ENCODE data around the gene PRSS48.
"Not testable (repeated sequence)": the region's sequence is repeated elsewhere in the genome, so short reads cannot be mapped to it uniquely, and the experiment has no call there.

The PRSS48 gene

GRCh38 chr4:151276787-151277562 is at the start of gene PRSS48:
TSS of gene PRSS48 (plus strand) at chr4:151277161. CDS start at chr4:151277173, 12 bp downstream.
- Mint-ChIP-seq H3K27ac (no peak within 1 kb of the TSS), H3K27me3 (peaks cover 11% of the 10 kb centered on the region), H3K36me3 (ENCODE audit: low read depth) (no peaks in the 10 kb centered on the region), H3K9me3 (no peaks in the 10 kb centered on the region), H3K4me1 (no peaks in the 10 kb centered on the region), H3K4me3 (no peak within 1 kb of the TSS)
- ATAC-seq (peak; percentile 52), DNase-seq (peak; percentile 65)

GRCh38 chr4:151227172-151227571 is 49.8 kb upstream of the PRSS48 start:
- Mint-ChIP-seq H3K36me3 (ENCODE audit: low read depth) (no peaks in the 10 kb centered on the region), H3K4me1 (no peaks in the 10 kb centered on the region), H3K27ac (no peak overlapping the region), H3K9me3 (no peaks in the 10 kb centered on the region), H3K4me3 (no peak overlapping the region), H3K27me3 (peaks cover 16% of the 10 kb centered on the region)
- ATAC-seq, result no peak
- DNase-seq, result no peak

- Mint-ChIP-seq H3K4me3 (no peak overlapping the region), H3K27ac (no peak overlapping the region), H3K4me1 (no peaks in the 10 kb centered on the region), H3K36me3 (ENCODE audit: low read depth) (no peaks in the 10 kb centered on the region), H3K27me3 (peaks cover 19% of the 10 kb centered on the region), H3K9me3 (no peaks in the 10 kb centered on the region)
- ATAC-seq (no peak), DNase-seq (no peak)
These were observed 49.2 kb upstream of the PRSS48 start for GRCh38 chr4:151227731-151228130.

GRCh38 chr4:151228189-151229119 is 48.5 kb upstream of the PRSS48 start:
- Mint-ChIP-seq H3K27ac (no peak overlapping the region), H3K4me1 (no peaks in the 10 kb centered on the region), H3K27me3 (peaks cover 20% of the 10 kb centered on the region), H3K36me3 (ENCODE audit: low read depth) (no peaks in the 10 kb centered on the region), H3K9me3 (no peaks in the 10 kb centered on the region), H3K4me3 (no peak overlapping the region)
- ATAC-seq (no peak), DNase-seq (no peak)

GRCh38 chr4:151231915-151232595 is 44.9 kb upstream of the PRSS48 start:
- H3K27ac Mint-ChIP-seq, result no peak overlapping the region
- peaks cover 12% of the 10 kb centered on the region for H3K27me3 Mint-ChIP-seq
- no peak for ATAC-seq
- no peaks in the 10 kb centered on the region for H3K9me3 Mint-ChIP-seq
- H3K4me3 Mint-ChIP-seq, result no peak overlapping the region
- no peaks in the 10 kb centered on the region for H3K36me3 Mint-ChIP-seq (ENCODE audit: low read depth)
- DNase-seq, result no peak
- no peaks in the 10 kb centered on the region for H3K4me1 Mint-ChIP-seq

GRCh38 chr4:151233600-151233999 is 43.4 kb upstream of the PRSS48 start:
- ATAC-seq (no peak), DNase-seq (no peak)
- Mint-ChIP-seq H3K4me3 (no peak overlapping the region), H3K27me3 (peaks cover 14% of the 10 kb centered on the region), H3K9me3 (no peaks in the 10 kb centered on the region), H3K36me3 (ENCODE audit: low read depth) (no peaks in the 10 kb centered on the region), H3K4me1 (no peaks in the 10 kb centered on the region), H3K27ac (no peak overlapping the region)

- not testable (repeated sequence) for DNase-seq; H3K9me3 Mint-ChIP-seq; H3K27ac Mint-ChIP-seq; H3K4me1 Mint-ChIP-seq; H3K4me3 Mint-ChIP-seq; H3K27me3 Mint-ChIP-seq; H3K36me3 Mint-ChIP-seq (ENCODE audit: low read depth); ATAC-seq
These were observed 41.6 kb upstream of the PRSS48 start for GRCh38 chr4:151235373-151235772.

GRCh38 chr4:151236036-151236435 is 40.9 kb upstream of the PRSS48 start:
- no peak for ATAC-seq
- no peak for DNase-seq
- Mint-ChIP-seq H3K4me1 (no peaks in the 10 kb centered on the region), H3K4me3 (no peak overlapping the region), H3K27ac (no peak overlapping the region), H3K27me3 (peaks cover 13% of the 10 kb centered on the region), H3K36me3 (ENCODE audit: low read depth) (no peaks in the 10 kb centered on the region), H3K9me3 (no peaks in the 10 kb centered on the region)

- ATAC-seq, result no peak
- DNase-seq, result no peak
- Mint-ChIP-seq H3K4me1 (no peaks in the 10 kb centered on the region), H3K9me3 (no peaks in the 10 kb centered on the region), H3K36me3 (ENCODE audit: low read depth) (no peaks in the 10 kb centered on the region), H3K27ac (no peak overlapping the region), H3K27me3 (peaks cover 8% of the 10 kb centered on the region), H3K4me3 (no peak overlapping the region)
These were observed 38.5 kb upstream of the PRSS48 start for GRCh38 chr4:151238477-151238876.

GRCh38 chr4:151239608-151240007 is 37.4 kb upstream of the PRSS48 start:
- Mint-ChIP-seq H3K36me3 (ENCODE audit: low read depth) (no peaks in the 10 kb centered on the region), H3K9me3 (no peaks in the 10 kb centered on the region), H3K27me3 (peaks cover 8% of the 10 kb centered on the region), H3K27ac (no peak overlapping the region), H3K4me3 (no peak overlapping the region), H3K4me1 (no peaks in the 10 kb centered on the region)
- DNase-seq (no peak), ATAC-seq (no peak)

GRCh38 chr4:151242305-151242704 is 34.7 kb upstream of the PRSS48 start:
- Mint-ChIP-seq H3K27me3 (peaks cover 8% of the 10 kb centered on the region), H3K9me3 (no peaks in the 10 kb centered on the region), H3K4me1 (no peaks in the 10 kb centered on the region), H3K4me3 (no peak overlapping the region), H3K36me3 (ENCODE audit: low read depth) (no peaks in the 10 kb centered on the region), H3K27ac (no peak overlapping the region)
- ATAC-seq (no peak), DNase-seq (no peak)

- H3K9me3 Mint-ChIP-seq, result no peaks in the 10 kb centered on the region
- peaks cover 1% of the 10 kb centered on the region for H3K27me3 Mint-ChIP-seq
- no peak overlapping the region for H3K27ac Mint-ChIP-seq
- H3K36me3 Mint-ChIP-seq (ENCODE audit: low read depth), result no peaks in the 10 kb centered on the region
- no peak overlapping the region for H3K4me3 Mint-ChIP-seq
- no peaks in the 10 kb centered on the region for H3K4me1 Mint-ChIP-seq
- ATAC-seq, result no peak
- DNase-seq, result no peak
These were observed 30.2 kb upstream of the PRSS48 start for GRCh38 chr4:151246742-151247141.

GRCh38 chr4:151247395-151247794 is 29.6 kb upstream of the PRSS48 start:
- Mint-ChIP-seq H3K27ac (no peak overlapping the region), H3K9me3 (no peaks in the 10 kb centered on the region), H3K27me3 (peaks cover 1% of the 10 kb centered on the region), H3K4me3 (no peak overlapping the region), H3K36me3 (ENCODE audit: low read depth) (no peaks in the 10 kb centered on the region), H3K4me1 (no peaks in the 10 kb centered on the region)
- ATAC-seq (no peak), DNase-seq (no peak)

- Mint-ChIP-seq H3K9me3 (no peaks in the 10 kb centered on the region), H3K4me3 (no peak overlapping the region), H3K4me1 (no peaks in the 10 kb centered on the region), H3K27me3 (peaks cover 1% of the 10 kb centered on the region), H3K36me3 (ENCODE audit: low read depth) (no peaks in the 10 kb centered on the region), H3K27ac (no peak overlapping the region)
- DNase-seq, result no peak
- ATAC-seq, result no peak
These were observed 28.4 kb upstream of the PRSS48 start for GRCh38 chr4:151248519-151248918.

All from activated naive CD8-positive, alpha-beta T cell treated with anti-CD3 and anti-CD28 coated beads, Interleukin-2, amount 50 U/mL, for 24 hours (primary cell).